Liver (tissue), 9 donors: ENCODE measurements around the gene COMMD7. TPM values are rescaled to one million over a fixed set of nuclear protein-coding genes. Genes with fewer than 3 reads are reported as not detected.

Source experiments
- DNase-seq: peaks from one replicate; pipeline ENCODE4 v3.0.0-alpha.2; 2017; ENCODE audit warnings: low spot score
- H3K27ac ChIP-seq, 2 donors: one replicate each; pipeline ENCODE4 v1.7.0; 2013; ENCODE audit warnings: inconsistent platforms in 2 of 2, low read length in 2 of 2, control low read depth in 1 of 2, low read depth in 1 of 2, mild to moderate bottlenecking in 1 of 2
- H3K27me3 ChIP-seq, 4 donors: one replicate each; pipeline versions ENCODE4 v1.6.1 to v1.7.0; 2013; ENCODE audit warnings: low read length in 3 of 4, inconsistent platforms in 1 of 4, mild to moderate bottlenecking in 1 of 4, moderate library complexity in 1 of 4; ENCODE audit not compliant: control insufficient read depth in 4 of 4, insufficient read depth in 4 of 4
- H3K36me3 ChIP-seq, 4 donors: one replicate each; pipeline versions ENCODE4 v1.6.1 to v1.7.0; 2013; ENCODE audit warnings: low read length in 3 of 4, mild to moderate bottlenecking in 3 of 4, low read depth in 1 of 4, moderate library complexity in 1 of 4; ENCODE audit not compliant: control insufficient read depth in 4 of 4, insufficient read depth in 3 of 4
- H3K4me1 ChIP-seq, 4 donors: one replicate each; pipeline versions ENCODE4 v1.6.1 to v1.7.0; 2013; ENCODE audit warnings: low read length in 3 of 4, mild to moderate bottlenecking in 3 of 4, moderate library complexity in 1 of 4; ENCODE audit not compliant: control insufficient read depth in 4 of 4, insufficient read depth in 4 of 4
- H3K4me3 ChIP-seq, 3 donors: one replicate each; pipeline versions ENCODE4 v1.6.1 to v1.7.0; 2013; ENCODE audit warnings: low read length in 3 of 3, control low read depth in 1 of 3, low read depth in 1 of 3, mild to moderate bottlenecking in 1 of 3
- H3K9ac ChIP-seq, 2 donors: one replicate each; pipeline ENCODE4 v1.7.0; 2013; ENCODE audit warnings: low read length in 2 of 2, mild to moderate bottlenecking in 2 of 2, moderate library complexity in 2 of 2, control low read depth in 1 of 2, low read depth in 1 of 2
- H3K9me3 ChIP-seq, 4 donors: one replicate each; pipeline versions ENCODE4 v1.6.1 to v1.7.0; 2013; ENCODE audit warnings: low read length in 3 of 4; ENCODE audit not compliant: control insufficient read depth in 4 of 4
- ATF3 ChIP-seq: IDR thresholded peaks from 2 replicates; pipeline ENCODE4 v1.6.1; 2016; ENCODE audit warnings: antibody characterized with exemption
- CTCF ChIP-seq: fragments of 150-350 bp; IDR thresholded peaks from 2 replicates; pipeline ENCODE4 v1.5.1; 2017; ENCODE audit warnings: improper control_type of control experiment, low read depth, low read length; ENCODE audit not compliant: missing input control
- EGR1 ChIP-seq, 2 donors: IDR thresholded peaks; 2 replicates each; pipeline ENCODE4 v1.6.1; 2016 to 2018; ENCODE audit warnings: antibody characterized with exemption in 2 of 2, low read depth in 2 of 2
- FOXA1 ChIP-seq: IDR thresholded peaks from 2 replicates; pipeline ENCODE4 v1.6.1; 2016; ENCODE audit warnings: antibody characterized with exemption
- FOXA2 ChIP-seq: IDR thresholded peaks from 2 replicates; pipeline ENCODE4 v1.6.1; 2016; ENCODE audit warnings: antibody characterized with exemption
- GABPA ChIP-seq, 2 donors: IDR thresholded peaks in 1 of 2; conservative IDR thresholded peaks in 1 of 2; 2 replicates each; pipeline ENCODE4 v1.6.1; 2016; ENCODE audit warnings: antibody characterized with exemption in 2 of 2, mild to moderate bottlenecking in 1 of 2, moderate library complexity in 1 of 2
- HNF4A ChIP-seq, 2 donors: conservative IDR thresholded peaks; 2 replicates each; pipeline ENCODE4 v1.6.1; 2016; ENCODE audit warnings: antibody characterized with exemption in 2 of 2, mild to moderate bottlenecking in 2 of 2
- HNF4G ChIP-seq: IDR thresholded peaks from 2 replicates; pipeline ENCODE4 v1.6.1; 2016; ENCODE audit warnings: antibody characterized with exemption
- JUND ChIP-seq, 2 donors: IDR thresholded peaks; 2 replicates each; pipeline ENCODE4 v1.6.1; 2016; ENCODE audit warnings: antibody characterized with exemption in 2 of 2
- MAX ChIP-seq: IDR thresholded peaks from 2 replicates; pipeline ENCODE4 v1.6.1; 2016; ENCODE audit warnings: antibody characterized with exemption
- NR2F2 ChIP-seq: IDR thresholded peaks from 2 replicates; pipeline ENCODE4 v1.6.1; 2016; ENCODE audit warnings: antibody characterized with exemption
- RAD21 ChIP-seq, 2 donors: IDR thresholded peaks; 2 replicates each; pipeline ENCODE4 v1.6.1; 2016; ENCODE audit warnings: antibody characterized with exemption in 2 of 2, mild to moderate bottlenecking in 2 of 2
- REST ChIP-seq: IDR thresholded peaks from 2 replicates; pipeline ENCODE4 v1.6.1; 2016; ENCODE audit warnings: antibody characterized with exemption, mild to moderate bottlenecking
- RXRA ChIP-seq, 2 donors: IDR thresholded peaks; 2 replicates each; pipeline ENCODE4 v1.6.1; 2017 to 2018; ENCODE audit warnings: antibody characterized with exemption in 2 of 2, mild to moderate bottlenecking in 1 of 2
- SP1 ChIP-seq: IDR thresholded peaks from 2 replicates; pipeline ENCODE4 v1.6.1; 2018; ENCODE audit warnings: antibody characterized with exemption, mild to moderate bottlenecking
- TAF1 ChIP-seq: conservative IDR thresholded peaks from 2 replicates; pipeline ENCODE4 v1.6.1; 2016; ENCODE audit warnings: antibody characterized with exemption, mild to moderate bottlenecking
- YY1 ChIP-seq: IDR thresholded peaks from 2 replicates; pipeline ENCODE4 v1.6.1; 2016; ENCODE audit warnings: antibody characterized with exemption, mild to moderate bottlenecking
- ZBTB33 ChIP-seq: IDR thresholded peaks from 2 replicates; pipeline ENCODE4 v1.6.1; 2016; ENCODE audit warnings: antibody characterized with exemption
- WGBS: extraction: QIAGEN DNeasy Blood & Tissue Kit; methylation state at CpG from one replicate; pipeline ENCODE4 v1.1.7; 2013; 5-methylcytosine and 5-hydroxymethylcytosine counted together
- polyA plus RNA-seq, 2 donors: library from polyadenylated mRNA; stranded (reverse) in 1 of 2; unstranded in 1 of 2; fragments of 200-250 nt in 1 of 2; fragments of >200 nt in 1 of 2; fragmentation: Nextera tagmentation in 1 of 2; extraction: Ambion mirVana in 1 of 2; gene quantifications; one replicate each; pipeline versions ENCODE4 v1.2.1 to v1.2.3, GENCODE V29; 2013 to 2015
- total RNA-seq, 2 donors: library from RNA; depleted of rRNA; stranded (reverse); fragments of >200 nt; gene quantifications; one replicate each; pipeline ENCODE4 v1.2.3, GENCODE V29; 2014
- donor health status: healthy.
- donor health status: healthy.
- donor health status: healthy.
- donor health status: healthy.
- donor health status: healthy.

The COMMD7 gene
- total and polyA plus RNA-seq, 4 donors: 8.3 to 42.7 (median 15.5) TPM

GRCh38 chr20:32764005-32764960 lies 21.0 kb upstream of the COMMD7 start:
- DNase-seq: no peak
- Histone ChIP-seq H3K9me3 (no peaks in the 10 kb centered on the region), H3K4me1 (peaks cover 2 to 18% (median 14%) of the 10 kb centered on the region in 4 donors), H3K36me3 (no peaks in the 10 kb centered on the region), H3K4me3 (no peak overlapping the region), H3K27ac (no peak overlapping the region), H3K27me3 (no peaks in the 10 kb centered on the region), H3K9ac (no peak overlapping the region)
- TF ChIP-seq REST (no peak), NR2F2 (no peak), MAX (no peak), SP1 (no peak), FOXA2 (no peak), HNF4G (no peak), FOXA1 (no peak), ZBTB33 (no peak), JUND (IDR thresholded peaks at IDR 0.05) (no peak), YY1 (no peak), GABPA (IDR thresholded peaks at IDR 0.05 in 1 of 2, conservative IDR thresholded peaks at IDR 0.05 in 1 of 2) (no peak), EGR1 (IDR thresholded peaks at IDR 0.05; ENCODE audit: low read depth in 2 of 2) (no peak), HNF4A (conservative IDR thresholded peaks at IDR 0.05) (no peak), CTCF (no peak), RXRA (IDR thresholded peaks at IDR 0.05) (no peak), RAD21 (IDR thresholded peaks at IDR 0.05) (no peak), ATF3 (no peak), TAF1 (no peak)
- WGBS: 74% methylated on average over 17 of the region's 17 CpGs
